Endometrial microvascular endothelial cells (primary cell): Measurements from ENCODE around the gene GLB1L. TPM values are rescaled to one million over a fixed set of nuclear protein-coding genes. Genes with fewer than 3 reads are reported as not detected.
"Not testable (repeated sequence)": the region's sequence is repeated elsewhere in the genome, so short reads cannot be mapped to it uniquely, and the experiment has no call there.

ENCODE experiments used
- in situ Hi-C: cut with HindIII; loops from 2 replicates; pipeline ENCODE4 v1.10.0; 2017; ENCODE audit warnings: low sequenced_read_pairs, low pct_unique_long_range_greater_than_20kb; ENCODE audit errors: inconsistent ontology term
- total RNA-seq: library from RNA; depleted of rRNA; stranded (reverse); fragments of >200 nt; gene quantifications from one replicate; pipeline ENCODE4 v1.2.3, GENCODE V29; 2015; ENCODE audit errors: inconsistent ontology term

GLB1L gene
- total RNA-seq, 1 donor from 2014 or later: 9.3 TPM

GRCh38 chr2:219261024-219261855 lies 16.0 kb upstream of the GLB1L start:
- in situ Hi-C loops: no loop called here

DNA sequence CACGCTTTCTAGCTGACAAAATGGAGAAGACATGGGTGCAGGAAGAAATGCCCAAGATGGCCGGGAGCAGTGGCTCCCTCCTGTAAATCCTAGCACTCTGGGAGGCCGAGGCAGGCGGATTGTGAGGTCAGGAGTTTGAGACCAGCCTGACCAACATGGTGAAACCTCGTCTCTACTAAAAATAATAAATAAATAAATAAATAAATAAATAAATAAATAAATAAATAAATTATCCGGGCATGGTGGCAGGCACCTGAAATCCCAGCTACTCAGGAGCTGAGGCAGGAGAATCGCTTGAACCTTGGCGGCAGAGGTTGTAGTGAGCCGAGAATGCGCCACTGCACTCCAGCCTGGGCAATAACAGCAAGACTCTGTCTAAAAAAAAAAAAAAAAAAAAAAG lies 13.7 kb upstream of the GLB1L start:
- in situ Hi-C loops: not testable (repeated sequence)

DNA sequence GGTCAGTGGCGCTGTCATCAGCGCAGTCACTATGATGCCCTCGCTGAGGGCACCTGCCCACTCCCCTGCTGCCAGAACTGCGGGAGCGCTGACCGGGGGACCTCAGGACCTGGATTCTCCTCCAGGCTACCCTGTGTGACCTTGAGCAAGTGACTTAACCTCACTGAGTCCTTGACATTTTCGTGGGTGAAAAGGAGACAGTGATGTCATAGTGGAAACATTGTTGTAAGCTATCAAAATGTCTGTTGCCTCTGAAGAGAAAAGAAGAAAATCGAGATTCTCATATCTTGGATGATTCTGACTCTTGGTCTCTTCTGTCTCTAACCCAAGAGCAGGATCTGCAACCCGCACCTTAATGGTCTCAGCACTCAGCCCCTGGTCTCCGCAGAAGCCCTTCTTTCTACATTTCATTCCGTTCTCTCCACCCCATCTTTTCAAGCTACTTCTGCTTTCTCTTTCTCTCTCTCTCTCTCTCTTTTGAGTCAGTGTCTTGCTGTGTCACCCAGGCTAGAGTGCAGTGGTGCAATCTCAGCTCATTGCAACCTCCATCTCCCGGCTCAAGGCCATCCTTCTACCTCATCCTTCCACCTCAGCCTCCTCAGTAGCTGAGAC lies 9.5 kb upstream of the GLB1L start:
- in situ Hi-C loops: no loop called here

GRCh38 chr2:219253753-219254589 lies 8.7 kb upstream of the GLB1L start, which contains the start of gene TUBA4A:
Gene TUBA4A, minus strand, starts transcription at chr2:219253918. Its CDS starts 60 bp downstream, at chr2:219253858.
- in situ Hi-C loops: no loop called here

- in situ Hi-C loops: no loop called here
These were observed 7.9 kb upstream of the GLB1L start, which contains the start of gene TUBA4B for GRCh38 chr2:219252900-219253752. Gene TUBA4B, plus strand, starts transcription at chr2:219253243. Its CDS starts 165 bp downstream, at chr2:219253408.

- in situ Hi-C loops: no loop called here
These were observed 7.3 kb upstream of the GLB1L start for GRCh38 chr2:219252570-219252899.

GRCh38 chr2:219252084-219252483 lies 6.8 kb upstream of the GLB1L start:
- in situ Hi-C loops: no loop called here

GRCh38 chr2:219251656-219252055 lies 6.4 kb upstream of the GLB1L start:
- in situ Hi-C loops: no loop called here

- in situ Hi-C loops: no loop called here
These were observed 5.0 kb upstream of the GLB1L start for GRCh38 chr2:219250049-219250781.

DNA sequence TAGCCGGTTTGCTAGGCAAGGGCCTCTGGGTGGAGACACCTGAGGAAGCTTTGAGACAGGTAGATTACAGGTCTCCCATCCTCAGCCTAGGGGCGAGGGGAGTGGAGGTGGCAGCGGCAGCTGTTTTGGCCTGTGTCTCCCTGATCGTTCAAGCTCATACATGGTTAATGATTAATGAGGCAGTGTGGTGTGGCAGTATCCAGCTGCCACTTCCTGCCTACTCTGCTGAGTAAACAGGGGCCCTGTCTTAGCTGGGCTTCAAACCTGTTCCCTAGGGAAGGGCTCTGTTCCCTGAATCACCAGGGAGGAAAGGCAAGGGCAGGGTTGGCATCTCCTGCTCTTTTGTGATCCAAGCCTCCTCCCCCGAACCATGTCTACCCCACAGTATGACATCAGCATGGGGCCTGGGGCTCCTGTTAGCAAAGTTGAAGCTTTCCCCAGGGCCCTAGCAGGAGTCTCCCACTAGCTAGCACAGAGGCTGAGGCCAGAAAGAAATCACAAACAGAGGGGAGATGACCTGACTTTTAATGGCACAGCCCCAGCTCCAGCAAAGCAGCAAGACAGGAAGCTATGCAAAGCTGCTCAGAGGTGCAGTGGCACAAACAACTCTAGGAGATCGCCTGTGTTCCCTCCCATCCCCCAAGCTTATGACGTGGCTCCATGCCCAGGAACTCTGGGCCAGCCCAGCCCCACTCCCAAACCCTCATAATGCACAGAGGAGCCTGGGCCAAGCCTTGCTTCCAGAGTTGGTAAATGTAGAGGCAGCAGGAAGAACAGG lies 4.1 kb upstream of the GLB1L start:
- in situ Hi-C loops: no loop called here

DNA sequence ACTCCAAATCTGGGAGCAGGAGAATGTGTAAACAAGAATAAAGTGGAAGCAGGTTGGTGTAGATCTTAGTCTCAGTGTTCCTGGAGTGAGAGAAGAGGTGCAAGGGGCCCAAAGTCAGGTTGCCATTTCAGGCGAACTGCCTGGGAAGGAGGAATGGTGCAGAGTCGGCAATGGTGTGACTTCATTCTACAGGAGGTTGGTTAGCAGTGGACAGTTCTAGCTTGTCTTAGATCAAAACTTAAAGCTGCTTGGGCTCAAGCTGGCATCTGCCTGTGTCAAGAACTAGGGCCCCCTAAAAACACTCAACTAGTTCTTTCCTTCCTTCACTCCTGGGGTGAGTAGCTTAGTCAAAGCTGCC lies 3.6 kb upstream of the GLB1L start:
- in situ Hi-C loops: no loop called here

DNA sequence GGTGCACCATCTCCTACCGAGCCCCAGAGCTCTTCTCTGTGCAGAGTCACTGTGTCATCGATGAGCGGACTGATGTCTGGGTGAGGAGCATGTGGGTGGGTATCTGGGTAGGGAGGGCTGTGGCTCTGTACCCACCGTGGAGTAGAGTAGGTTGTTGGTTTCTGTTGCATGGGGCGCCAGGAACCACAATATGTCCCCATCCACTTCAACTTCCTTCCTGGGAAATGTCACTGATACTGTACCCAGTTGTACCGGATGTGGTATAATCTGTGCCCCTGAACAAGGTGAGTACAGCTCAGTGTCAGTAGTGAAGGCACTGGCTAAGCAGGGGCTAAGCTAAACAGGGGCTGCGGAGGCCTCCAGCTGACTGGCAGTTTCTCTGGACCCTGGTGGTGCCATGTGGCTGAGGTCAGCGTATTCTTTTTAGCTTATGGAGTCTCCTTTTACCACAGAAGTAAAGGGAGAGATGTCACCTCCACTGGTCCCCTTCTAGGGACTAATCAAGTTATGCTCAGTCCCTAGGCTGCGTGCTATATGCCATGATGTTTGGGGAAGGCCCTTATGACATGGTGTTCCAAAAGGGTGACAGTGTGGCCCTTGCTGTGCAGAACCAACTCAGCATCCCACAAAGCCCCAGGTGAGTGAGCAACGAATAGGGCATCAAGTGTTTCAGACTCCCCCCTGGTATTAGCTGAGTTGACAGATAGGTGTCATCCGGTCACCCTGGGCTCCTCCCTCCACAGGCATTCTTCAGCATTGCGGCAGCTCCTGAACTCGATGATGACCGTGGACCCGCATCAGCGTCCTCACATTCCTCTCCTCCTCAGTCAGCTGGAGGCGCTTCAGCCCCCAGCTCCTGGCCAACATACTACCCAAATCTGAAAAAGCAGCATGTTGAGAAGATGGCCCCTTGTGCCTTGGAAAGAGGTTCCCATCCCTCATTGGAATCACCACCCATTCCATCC lies 2.7 kb upstream of the GLB1L start:
- in situ Hi-C loops: no loop called here

DNA sequence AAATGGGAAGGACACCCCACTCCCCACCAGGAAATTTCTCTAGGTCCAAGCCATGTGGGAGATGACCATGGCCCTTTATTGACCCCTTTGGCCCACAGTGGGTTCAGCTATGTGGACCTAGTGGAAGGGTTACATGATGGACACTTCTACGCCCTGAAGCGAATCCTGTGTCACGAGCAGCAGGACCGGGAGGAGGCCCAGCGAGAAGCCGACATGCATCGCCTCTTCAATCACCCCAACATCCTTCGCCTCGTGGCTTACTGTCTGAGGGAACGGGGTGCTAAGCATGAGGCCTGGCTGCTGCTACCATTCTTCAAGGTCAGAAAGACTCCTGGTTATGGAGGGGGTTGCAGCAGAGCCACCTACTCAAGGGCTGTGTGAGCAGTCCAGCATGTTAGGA lies 1.3 kb upstream of the GLB1L start:
- in situ Hi-C loops: no loop called here

DNA sequence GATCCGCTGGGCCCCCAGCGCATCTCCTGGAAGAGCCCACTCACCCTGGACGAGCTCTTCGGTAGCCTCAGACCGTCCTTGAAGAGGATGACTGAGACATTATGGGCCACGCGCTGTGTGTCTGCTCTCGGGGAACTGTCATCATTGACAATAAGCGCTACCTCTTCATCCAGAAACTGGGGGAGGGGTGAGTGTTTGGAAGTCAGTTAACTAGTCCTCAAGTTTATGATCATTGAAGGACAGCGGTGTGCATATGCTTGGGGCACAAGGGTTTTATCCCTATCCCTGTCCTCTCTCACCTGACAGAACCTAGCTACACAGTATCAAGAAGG lies 621 bp upstream of the GLB1L start:
- in situ Hi-C loops: no loop called here

DNA sequence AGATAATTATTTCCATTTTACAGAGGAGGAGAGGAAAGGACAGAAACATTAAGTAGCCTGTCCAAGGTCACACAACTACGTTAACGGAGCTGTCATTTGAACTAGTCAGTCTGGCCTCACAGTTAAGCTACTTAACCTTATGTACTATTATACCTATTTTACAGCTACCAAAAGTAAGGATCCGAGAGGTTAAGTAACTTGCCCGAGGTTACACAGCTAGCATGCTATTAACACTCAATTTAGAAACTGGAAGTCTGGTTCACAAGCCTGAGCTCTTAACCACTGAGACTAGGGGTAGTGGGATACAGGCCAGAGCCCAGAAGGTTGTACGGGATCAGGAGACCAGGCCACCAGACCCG lies 476 bp downstream of the GLB1L start:
- in situ Hi-C loops: no loop called here

DNA sequence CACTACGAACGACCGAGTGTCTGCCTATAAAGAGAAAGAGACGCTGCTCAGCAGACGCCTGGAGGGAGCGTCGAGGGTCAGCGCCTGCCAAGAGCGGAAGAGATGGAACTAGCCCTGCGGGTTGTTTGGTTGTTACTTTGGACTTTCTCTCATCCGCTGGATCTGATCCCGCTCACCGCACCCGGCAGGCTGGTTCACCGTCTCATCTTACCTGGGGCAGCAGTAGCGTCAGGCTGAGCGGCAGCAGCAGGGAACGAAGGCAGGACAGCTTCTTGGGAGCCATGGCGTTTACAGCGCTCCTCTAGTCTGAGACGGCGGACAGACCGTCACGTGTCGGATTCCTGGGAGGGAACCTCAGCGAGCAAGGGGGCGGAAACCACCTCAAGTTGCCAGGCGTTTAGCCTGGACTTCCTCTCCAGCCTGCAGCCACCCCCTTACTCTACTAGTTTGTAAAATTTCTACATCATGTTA lies 1.9 kb downstream of the GLB1L start:
- in situ Hi-C loops: no loop called here

DNA sequence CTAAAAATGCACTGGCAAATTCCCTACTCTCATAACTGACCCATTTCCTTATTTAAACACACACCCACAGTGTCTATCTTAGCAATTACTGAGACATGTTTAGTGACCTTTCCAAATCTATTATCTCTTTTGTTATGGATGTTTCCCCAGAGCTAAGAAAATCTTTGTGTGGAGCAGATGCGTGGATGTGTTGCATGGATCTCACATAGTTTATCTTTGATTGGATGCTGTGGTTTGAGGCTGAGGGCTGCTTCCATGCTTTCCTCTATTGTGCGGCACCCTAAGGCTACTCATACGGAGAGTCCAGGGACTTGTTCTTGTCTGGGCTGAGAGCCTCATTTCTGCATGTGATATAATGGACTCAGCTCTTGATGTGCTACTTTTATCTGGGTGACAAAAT lies 10.9 kb downstream of the GLB1L start:
- in situ Hi-C loops: no loop called here
